Neural crest cell (in vitro differentiated cells): ENCODE measurements around the gene FCRL4. TPM values are rescaled to one million over a fixed set of nuclear protein-coding genes. Genes with fewer than 3 reads are reported as not detected.
"Not testable (repeated sequence)": the region's sequence is repeated elsewhere in the genome, so short reads cannot be mapped to it uniquely, and the experiment has no call there.

Experiments
- DNase-seq: peaks from one replicate; pipeline ENCODE4 v3.0.0; 2021; ENCODE audit warnings: low read depth, mixed read lengths, low spot score
- H3K27ac Mint-ChIP-seq: one replicate; pipeline ENCODE4 v1.8.0; 2021; ENCODE audit warnings: mild to moderate bottlenecking, mixed read lengths; ENCODE audit not compliant: unreplicated experiment
- H3K27me3 Mint-ChIP-seq: 2 replicates; pipeline ENCODE4 v1.8.0; 2021; ENCODE audit warnings: low read depth, mild to moderate bottlenecking, mixed read lengths
- H3K36me3 Mint-ChIP-seq: 2 replicates; pipeline ENCODE4 v1.8.0; 2021; ENCODE audit warnings: low read depth, mild to moderate bottlenecking, mixed read lengths
- H3K4me1 Mint-ChIP-seq: 2 replicates; pipeline ENCODE4 v1.8.0; 2021; ENCODE audit warnings: mixed read lengths
- H3K4me3 Mint-ChIP-seq: one replicate; pipeline ENCODE4 v1.8.0; 2021; ENCODE audit warnings: mild to moderate bottlenecking, mixed read lengths
- H3K9me3 Mint-ChIP-seq: 2 replicates; pipeline ENCODE4 v1.8.0; 2021; ENCODE audit warnings: mixed read lengths
- total RNA-seq: library from RNA; stranded (reverse); gene quantifications from 2 replicates; pipeline ENCODE4 v1.2.1, GENCODE V29; 2021
- TF ChIP-seq, protein P1 (sequence below): fragments of 200-600 bp; sonication (generic); conservative IDR thresholded peaks from 2 replicates; pipeline ENCODE4 v1.5.0; 2021; ENCODE audit warnings: antibody characterized with exemption, mild to moderate bottlenecking

Gene FCRL4
- total RNA-seq, 1 donor from 2014 or later = not detected

DNA sequence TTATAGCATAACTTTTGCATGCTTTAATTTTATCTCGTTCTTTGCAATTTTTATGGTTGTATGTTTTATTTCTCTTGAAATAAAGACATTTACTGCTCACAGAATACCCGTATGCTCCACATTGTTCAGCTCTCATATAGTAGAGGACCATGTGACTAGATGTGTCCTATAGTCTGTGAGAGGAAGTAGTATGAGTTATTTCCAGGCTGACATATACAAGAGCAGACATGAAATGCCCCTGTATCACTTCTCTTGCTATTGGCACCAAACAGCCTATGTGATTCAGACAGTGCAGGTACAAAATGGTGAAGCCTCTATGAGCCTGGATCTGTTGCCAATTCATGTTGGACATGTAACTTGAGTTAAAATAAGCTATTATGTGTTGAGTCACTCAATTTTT, 39.8 kb downstream of the FCRL4 start:
- DNase-seq = no peak
- Mint-ChIP-seq H3K4me1 (no peaks in the 10 kb centered on the region), H3K9me3 (no peaks in the 10 kb centered on the region), H3K4me3 (no peak overlapping the region), H3K27ac (no peak overlapping the region), H3K27me3 (peaks cover 23% of the 10 kb centered on the region), H3K36me3 (no peaks in the 10 kb centered on the region)
- TF ChIP-seq, protein P1, sequence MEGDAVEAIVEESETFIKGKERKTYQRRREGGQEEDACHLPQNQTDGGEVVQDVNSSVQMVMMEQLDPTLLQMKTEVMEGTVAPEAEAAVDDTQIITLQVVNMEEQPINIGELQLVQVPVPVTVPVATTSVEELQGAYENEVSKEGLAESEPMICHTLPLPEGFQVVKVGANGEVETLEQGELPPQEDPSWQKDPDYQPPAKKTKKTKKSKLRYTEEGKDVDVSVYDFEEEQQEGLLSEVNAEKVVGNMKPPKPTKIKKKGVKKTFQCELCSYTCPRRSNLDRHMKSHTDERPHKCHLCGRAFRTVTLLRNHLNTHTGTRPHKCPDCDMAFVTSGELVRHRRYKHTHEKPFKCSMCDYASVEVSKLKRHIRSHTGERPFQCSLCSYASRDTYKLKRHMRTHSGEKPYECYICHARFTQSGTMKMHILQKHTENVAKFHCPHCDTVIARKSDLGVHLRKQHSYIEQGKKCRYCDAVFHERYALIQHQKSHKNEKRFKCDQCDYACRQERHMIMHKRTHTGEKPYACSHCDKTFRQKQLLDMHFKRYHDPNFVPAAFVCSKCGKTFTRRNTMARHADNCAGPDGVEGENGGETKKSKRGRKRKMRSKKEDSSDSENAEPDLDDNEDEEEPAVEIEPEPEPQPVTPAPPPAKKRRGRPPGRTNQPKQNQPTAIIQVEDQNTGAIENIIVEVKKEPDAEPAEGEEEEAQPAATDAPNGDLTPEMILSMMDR = no peak

DNA sequence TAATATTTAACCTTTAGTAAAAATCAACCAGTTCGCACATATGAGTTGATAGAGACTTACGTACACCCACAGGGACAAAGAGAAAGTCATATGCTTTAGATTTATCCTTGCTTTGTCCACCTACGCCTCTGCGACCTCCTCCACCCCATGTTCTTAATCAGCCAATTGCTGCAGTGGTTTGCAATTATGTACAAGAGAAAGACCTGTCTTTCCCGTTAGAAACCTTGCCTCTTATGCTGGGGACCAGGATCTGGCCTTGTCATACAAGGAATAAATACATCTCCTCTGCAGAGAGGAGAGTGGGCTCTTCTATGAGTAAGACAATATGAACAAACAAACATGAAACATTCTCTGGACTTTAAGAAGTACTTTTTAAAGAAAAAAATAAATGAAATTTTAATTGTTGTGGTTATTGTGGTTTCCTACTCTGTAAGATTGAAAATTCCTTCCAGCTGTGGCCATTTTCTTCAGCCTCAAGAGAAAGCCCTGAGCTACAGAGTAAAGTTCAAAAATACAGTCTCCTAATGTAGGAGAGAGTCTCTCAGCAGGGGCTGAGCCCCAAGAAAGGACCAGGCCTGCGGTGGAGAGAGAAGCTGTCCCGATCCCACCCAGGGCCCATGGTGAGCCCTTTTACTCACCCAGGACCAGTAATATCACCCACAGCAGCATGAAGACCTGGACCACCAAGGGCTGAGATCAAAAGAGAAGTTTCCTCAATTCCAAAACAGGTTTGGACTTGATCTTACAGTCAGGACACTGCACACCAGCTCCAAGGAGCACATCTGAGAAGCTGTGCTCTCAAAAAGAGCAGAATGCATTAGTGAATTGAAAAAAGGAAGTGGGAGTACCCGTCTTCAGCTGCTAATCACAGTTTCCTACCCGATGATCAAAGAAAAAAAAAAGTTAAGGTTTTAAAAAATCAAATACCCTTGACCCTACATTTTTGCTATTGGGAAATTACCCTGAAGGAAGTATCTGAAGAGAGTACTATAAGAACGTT, 45.9 kb downstream of the FCRL4 start, which contains the start of gene FCRL5:
TSS of gene FCRL5 (minus strand) at position 822 of the 1,000 bp plus-strand sequence. CDS start at position 669, 153 bp downstream.
- Mint-ChIP-seq H3K4me3 (no peak within 1 kb of the TSS), H3K27ac (no peak within 1 kb of the TSS), H3K36me3 (no peaks in the 10 kb centered on the region), H3K4me1 (no peaks in the 10 kb centered on the region), H3K9me3 (no peaks in the 10 kb centered on the region), H3K27me3 (peaks cover 30% of the 10 kb centered on the region)
- DNase-seq = no peak
- TF ChIP-seq, protein P1 = no peak

DNA sequence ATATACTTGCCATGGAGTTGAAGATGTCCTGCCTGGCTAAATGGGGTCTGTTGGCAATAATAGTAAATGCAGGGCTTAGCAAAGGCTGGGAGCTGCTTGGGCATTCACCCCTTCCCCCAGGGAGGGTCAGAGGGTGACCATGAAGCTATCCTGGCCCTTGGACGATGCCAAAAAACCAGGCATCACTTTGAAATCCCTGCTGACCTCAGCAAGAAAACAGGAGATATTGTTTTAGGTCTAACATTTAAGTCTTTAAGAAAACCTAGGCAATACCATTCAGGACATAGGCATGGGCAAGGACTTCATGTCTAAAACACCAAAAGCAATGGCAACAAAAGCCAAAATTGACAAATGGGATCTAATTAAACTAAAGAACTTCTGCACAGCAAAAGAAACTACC, 49.8 kb downstream of the FCRL4 start:
- not testable (repeated sequence) for DNase-seq, H3K4me3 Mint-ChIP-seq, H3K27ac Mint-ChIP-seq, H3K4me1 Mint-ChIP-seq, H3K9me3 Mint-ChIP-seq, H3K36me3 Mint-ChIP-seq
- H3K27me3 Mint-ChIP-seq = peaks cover 41% of the 10 kb centered on the region

DNA sequence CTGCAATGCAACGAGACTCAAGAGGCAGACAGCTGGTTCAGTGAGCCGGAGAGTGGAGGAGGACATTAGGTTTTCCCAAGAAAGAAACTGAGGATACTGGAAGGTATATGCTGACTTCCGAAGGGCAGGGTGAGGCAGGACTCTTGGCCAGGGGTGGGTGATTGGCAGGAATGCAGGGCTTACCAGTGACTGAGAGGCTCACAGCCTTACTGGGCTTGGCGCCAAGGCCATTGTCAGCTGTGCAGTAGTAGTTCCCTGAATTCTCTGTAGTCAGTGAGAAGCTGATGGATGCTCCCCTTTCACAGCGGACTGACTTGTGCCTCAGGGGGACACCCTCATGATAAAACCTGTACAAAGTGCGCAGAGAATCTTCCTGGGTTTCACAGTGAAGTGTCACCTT, 55.2 kb downstream of the FCRL4 start:
- H3K9me3 Mint-ChIP-seq = no peaks in the 10 kb centered on the region
- no peak overlapping the region for H3K4me3 Mint-ChIP-seq
- TF ChIP-seq, protein P1 = no peak
- no peaks in the 10 kb centered on the region for H3K4me1 Mint-ChIP-seq
- peaks cover 60% of the 10 kb centered on the region for H3K27me3 Mint-ChIP-seq
- no peak for DNase-seq
- H3K27ac Mint-ChIP-seq = no peak overlapping the region
- no peaks in the 10 kb centered on the region for H3K36me3 Mint-ChIP-seq

DNA sequence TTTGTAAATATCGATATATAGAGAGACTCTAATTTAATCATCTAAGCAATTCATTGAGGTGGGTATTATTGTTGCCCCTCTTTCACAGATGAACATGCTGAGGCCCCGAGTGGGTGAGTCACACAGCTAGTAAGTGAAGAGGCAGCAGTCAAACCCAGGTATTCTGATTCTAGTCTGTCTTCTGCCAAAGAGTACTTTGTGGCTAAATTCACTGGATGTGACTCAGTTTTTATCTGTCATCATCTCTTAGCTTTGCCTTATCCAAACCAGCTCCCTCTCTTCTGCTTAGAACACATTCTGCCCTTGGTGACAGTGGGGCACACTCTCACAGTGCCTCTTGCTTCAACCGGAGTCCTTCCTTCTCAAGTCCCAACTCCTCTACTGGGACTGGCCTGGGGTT, 57.0 kb downstream of the FCRL4 start:
- DNase-seq = no peak
- no peaks in the 10 kb centered on the region for H3K9me3 Mint-ChIP-seq
- peaks cover 62% of the 10 kb centered on the region for H3K27me3 Mint-ChIP-seq
- H3K4me3 Mint-ChIP-seq = no peak overlapping the region
- H3K27ac Mint-ChIP-seq = no peak overlapping the region
- TF ChIP-seq, protein P1 = no peak
- no peaks in the 10 kb centered on the region for H3K36me3 Mint-ChIP-seq
- no peaks in the 10 kb centered on the region for H3K4me1 Mint-ChIP-seq

DNA sequence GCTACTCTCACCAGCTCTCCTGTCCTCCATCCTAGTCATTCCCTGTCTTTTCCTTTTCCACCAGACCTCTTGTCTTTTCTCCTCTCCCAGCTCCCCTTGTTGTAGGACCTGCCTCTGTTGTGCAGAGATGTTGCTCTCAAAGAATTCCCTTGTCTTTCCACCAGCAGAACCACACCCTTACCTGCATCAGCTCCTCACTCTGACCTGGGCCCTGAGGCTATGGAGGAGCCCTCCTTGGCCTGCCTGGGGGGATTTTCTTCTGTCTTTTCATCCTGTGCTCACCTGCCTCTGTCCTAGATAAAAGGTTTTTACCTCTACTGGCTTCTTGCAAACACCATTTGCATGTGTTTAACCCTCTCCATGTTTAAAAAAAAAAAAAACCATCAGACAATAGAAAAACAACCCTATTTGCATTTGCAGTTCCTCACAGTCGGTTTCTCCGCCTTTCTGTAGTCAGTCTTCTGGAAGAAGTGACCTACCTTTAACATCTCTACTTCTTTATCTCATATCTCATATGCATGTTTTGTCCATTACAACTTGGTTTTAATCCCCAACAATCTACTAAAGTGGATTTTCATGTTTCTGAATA, 57.6 kb downstream of the FCRL4 start:
- TF ChIP-seq, protein P1 = no peak
- Mint-ChIP-seq H3K27me3 (peaks cover 63% of the 10 kb centered on the region), H3K4me3 (no peak overlapping the region), H3K9me3 (no peaks in the 10 kb centered on the region), H3K36me3 (no peaks in the 10 kb centered on the region), H3K4me1 (no peaks in the 10 kb centered on the region), H3K27ac (no peak overlapping the region)
- no peak for DNase-seq
